HG02938 (cell line): ENCODE measurements around the gene CEACAM16.

ENCODE experiments used
- ATAC-seq: cut with Tn5 transposase; IDR thresholded peaks from one replicate; pipeline ENCODE4 v1.9.1; 2021; ENCODE audit warnings: mild to moderate bottlenecking, moderate library complexity; ENCODE audit not compliant: unreplicated experiment

Gene CEACAM16

GRCh38 chr19:44723299-44723951 lies 24.5 kb downstream of the CEACAM16 start:
- no peak for ATAC-seq

DNA sequence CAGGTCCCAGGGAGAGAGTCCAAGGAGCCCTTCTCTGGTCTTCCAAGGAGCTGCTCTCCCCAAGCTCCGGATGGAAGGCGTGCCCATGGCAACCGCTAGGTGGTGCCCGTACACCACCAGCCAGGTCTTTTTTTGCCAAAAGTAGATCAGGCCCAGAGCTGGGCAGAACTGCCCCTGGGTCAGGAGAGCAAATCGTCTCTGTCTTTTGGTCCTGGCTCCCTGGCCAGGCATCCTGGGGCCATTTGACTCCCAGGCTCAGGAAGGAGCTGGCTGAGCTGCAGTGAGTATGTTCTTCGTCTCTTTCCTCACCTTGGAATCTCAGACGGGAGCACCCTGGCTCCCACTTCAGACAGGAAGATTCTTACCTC lies 25.0 kb downstream of the CEACAM16 start:
- no peak for ATAC-seq

GRCh38 chr19:44725251-44725650 lies 26.3 kb downstream of the CEACAM16 start:
- ATAC-seq = no peak

DNA sequence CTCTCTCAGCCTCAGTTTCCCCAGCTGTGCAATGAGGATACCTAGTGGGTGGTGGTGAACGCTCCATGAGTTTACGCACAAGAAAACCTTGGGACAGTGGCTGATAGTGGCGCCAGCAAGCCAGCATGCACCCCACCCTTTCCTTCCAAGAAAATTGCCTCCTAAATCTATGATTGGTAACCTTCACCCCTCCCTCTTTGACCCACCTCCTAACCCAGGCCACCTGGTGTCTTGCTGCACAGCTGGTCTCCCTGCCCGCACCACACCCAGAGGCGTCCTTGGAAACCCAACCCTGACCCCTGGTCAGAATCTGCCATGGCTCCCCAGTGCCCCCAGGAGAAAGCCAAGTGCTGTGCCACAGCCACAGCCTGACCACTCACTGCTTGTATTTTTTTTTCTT lies 26.7 kb downstream of the CEACAM16 start:
- no peak for ATAC-seq

- no peak for ATAC-seq
Measured at GRCh38 chr19:44726465-44726864, 27.5 kb downstream of the CEACAM16 start.

GRCh38 chr19:44728178-44728577 lies 29.2 kb downstream of the CEACAM16 start:
- ATAC-seq = no peak

DNA sequence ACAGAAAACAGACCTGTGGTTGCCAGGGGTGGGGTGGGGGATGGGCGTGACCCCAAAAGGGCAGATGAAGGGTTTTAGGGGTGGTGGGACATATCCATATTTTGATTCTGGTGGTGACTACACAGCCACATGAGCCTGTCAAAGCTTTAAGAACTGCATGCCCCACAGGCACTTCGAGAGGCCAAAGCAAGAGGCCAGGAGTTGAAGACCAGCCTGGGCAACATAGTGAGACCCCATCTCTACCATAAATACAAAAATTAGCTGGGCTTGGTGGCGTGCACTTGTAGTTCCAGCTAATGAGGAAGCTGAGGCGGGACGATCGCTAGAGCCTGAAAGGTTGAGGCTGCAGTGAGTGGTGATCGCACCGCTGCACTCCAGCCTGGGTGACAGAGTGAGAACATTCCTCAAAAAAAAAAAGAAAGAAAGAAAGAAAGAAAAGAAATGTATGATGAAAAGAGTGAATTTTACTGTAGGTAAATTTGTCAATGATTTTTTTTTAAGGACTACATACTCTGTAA lies 30.6 kb downstream of the CEACAM16 start:
- ATAC-seq = no peak

DNA sequence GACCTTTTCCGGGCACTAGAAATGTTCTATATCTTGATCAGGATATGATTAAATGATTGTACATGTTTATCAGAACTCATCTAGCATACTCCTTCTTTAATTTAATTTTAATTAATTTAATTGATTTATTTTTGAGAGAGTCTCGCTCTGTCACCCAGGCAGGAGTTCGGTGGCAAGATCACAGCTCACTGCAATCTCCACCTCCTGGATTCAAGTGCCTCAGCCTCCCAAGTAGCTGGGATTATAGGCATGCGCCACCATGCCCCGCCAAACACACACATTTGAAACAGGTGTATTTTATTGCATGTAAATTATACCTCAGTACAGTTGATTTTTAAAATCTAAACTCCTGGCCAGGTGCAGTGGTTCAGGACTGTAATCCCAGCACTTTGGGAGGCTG lies 32.1 kb downstream of the CEACAM16 start:
- no peak for ATAC-seq

DNA sequence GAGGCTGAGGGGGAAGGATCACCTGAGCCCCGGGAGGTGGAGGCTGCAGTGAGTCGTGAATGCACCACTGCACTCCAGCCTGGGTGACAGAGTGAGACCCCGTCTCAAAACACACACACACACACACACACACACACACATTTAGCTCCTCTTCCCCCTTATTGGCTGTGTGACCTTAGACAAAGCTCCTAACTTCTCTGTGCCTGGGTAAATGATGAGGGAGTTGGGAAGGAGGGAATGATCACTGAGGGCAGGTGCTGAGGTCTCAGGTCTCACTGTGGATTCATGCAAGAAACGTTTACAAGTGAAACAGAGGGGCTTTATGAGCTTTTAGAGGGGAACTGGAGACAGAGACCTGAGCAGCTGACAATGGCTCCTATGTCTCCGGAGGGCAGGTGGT lies 32.7 kb downstream of the CEACAM16 start:
- no peak for ATAC-seq

- ATAC-seq = no peak
Measured at GRCh38 chr19:44732235-44733014, 33.5 kb downstream of the CEACAM16 start.

DNA sequence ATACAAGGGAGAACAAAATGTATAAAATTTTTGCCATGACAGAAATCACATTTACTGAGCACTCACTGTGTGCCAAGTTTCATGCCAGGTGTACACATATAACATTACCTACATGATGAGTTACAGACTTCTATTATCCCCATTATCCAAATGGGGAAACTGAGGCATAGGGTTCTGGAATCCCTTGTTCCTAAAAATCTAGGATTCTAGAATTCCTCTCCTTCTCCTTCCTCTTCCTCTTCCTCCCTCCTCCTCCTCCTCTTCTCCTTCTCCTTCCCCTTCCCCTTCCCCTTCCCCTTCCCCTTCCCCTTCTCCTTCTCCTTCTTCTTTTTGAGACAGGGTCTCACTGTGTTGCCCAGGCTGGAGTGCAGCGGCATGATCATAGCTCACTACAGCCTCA lies 35.4 kb downstream of the CEACAM16 start:
- ATAC-seq = no peak

GRCh38 chr19:44735011-44735410 lies 36.1 kb downstream of the CEACAM16 start:
- no peak for ATAC-seq

DNA sequence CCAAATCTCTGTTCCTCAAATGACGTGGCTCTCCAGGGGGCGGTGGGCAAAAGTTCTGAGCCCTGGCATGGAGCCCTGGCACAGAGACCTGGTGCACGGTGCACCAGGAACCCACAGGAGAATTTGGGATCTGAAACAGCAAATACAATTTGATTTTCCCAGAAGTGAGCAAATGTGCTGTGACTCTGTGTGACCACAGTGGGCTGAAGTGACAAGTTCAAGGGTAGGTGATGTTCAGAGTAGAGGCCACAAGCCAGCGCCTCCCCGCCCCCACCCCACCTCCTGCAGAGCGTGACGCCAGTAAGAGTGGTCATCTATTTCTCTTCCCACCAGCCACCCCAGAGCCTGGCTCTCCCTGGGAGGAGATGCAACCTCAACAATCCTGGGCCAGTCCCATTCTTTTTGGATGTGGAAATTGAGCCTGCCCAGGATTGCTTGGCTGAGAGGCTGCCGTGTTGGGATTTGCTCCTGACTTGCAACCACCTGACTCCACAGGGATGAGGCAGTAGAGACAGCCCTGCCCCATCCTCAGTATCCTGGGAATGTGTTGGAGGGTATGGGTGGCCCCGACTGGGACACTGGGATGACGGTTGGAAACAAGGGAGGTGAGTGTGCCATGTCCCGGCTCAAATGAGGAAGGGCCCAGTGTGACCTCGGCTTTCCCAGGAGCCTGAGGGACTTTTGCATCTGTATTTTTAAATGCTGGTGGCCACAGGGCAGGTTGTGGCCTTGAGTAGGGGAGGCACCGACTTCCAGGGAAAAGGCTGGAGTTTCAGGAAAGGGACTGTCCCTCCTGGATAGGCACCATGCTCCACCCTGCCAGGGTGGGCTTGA lies 38.5 kb downstream of the CEACAM16 start:
- no peak for ATAC-seq

DNA sequence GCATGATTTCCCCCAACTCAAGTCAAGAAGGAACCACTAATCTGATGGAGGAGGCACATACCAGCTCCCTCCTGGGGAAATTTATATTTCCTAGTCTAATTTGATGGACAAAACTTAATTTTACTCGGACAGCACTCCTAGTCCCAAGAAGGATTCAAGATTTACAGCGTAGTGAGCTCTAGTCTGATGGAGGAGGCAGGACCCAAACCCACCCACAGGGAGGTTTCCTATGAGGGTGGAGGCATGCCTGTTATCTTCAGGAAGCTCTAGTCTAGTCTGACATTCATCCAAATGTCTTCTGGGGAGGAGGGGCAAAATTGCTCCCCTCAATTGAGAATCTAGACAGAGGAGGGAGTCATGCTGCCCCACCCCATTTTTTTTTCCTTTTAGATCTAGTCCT lies 39.2 kb downstream of the CEACAM16 start:
- ATAC-seq = no peak

- ATAC-seq = no peak
Measured at GRCh38 chr19:44738603-44739558, 39.9 kb downstream of the CEACAM16 start.

GRCh38 chr19:44740351-44740824 lies 41.4 kb downstream of the CEACAM16 start:
- ATAC-seq = no peak

DNA sequence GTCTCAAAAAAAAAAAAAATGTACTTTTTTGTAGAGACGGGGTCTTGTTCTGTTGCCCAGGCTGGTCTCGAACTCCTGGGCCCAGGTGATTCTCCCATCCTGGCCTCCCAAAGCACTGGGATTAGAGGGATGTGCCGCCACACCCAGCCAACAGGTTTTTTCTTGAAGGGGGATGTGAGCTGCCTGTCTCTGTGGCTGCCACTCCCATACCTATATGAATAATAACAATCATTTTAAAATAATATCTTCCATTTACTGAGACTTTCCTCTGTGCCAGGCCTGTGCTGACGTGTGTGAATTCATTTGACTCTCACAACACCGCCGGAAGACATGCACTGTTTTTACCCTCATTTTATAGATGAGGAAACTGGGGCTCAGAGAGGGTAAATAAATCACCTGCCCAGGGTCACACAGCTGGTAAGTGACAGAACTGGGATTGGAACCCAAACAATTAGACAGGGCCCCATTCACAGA lies 42.3 kb downstream of the CEACAM16 start:
- ATAC-seq = no peak

- ATAC-seq = no peak
Measured at GRCh38 chr19:44741841-44742329, 42.9 kb downstream of the CEACAM16 start.

DNA sequence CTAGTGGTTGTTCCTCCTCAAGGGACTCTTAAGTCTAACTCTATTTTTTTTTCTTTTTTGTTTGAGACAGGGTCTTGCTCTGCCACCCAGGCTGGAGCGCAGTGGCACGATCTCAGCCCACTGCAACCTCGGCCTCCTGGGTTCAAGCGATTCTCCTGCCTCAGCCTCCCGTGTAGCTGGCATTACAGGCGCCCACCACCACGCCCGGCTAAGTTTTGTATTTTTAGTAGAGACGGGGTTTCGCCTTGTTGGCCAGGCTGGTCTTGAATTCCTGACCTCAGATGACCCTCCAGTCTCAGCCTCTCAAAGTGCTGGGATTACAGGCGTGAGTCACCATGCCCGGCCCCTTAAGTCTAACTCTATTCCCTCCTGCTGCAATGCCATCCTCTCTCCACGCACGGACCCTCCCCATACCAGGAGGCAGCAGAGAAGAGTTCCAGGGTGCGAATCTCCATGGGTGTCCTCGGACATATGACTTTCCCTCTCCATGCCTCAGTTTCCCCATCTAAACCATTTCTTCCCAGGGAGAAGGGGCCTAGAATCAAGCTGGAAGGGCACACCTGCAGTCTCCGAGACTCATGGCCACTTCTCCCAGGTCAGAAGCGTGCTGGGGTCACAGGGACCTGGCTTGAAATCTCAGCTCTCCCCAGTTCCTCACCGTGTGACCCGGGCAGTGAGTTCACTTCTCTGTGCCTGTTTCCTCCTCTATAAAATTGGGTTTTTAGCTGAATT lies 43.5 kb downstream of the CEACAM16 start:
- no peak for ATAC-seq
